ENCODE results near the gene DIPK2B. TPM values are rescaled to one million over a fixed set of nuclear protein-coding genes. Genes with fewer than 3 reads are reported as not detected.

Gene DIPK2B
- total RNA-seq, result under 0.01 and 0.19 TPM in 2 replicates

DNA sequence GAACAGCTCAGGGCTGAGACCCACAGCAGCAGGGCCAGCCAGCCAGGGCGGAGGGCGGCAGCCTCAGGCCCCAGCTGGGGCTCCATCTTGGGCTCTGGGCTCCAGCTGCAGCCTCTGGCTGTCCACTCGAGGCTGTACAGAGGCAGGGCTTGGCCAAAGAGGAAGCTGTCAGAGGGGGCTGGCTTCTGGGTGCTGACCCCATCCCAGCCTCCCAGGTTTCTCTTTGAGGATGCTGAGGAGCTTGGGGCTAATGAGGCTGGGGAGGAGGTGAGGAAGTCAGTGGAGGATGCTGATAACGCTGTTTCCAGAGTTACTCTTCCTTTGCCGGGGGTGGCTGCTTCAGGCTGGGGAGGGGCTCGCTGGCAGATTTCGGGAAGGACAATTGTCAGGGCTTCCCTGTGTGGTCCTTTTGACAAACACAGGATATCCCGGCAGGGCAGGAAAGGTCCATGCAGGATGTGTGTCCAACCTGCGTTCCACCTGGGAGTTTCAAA lies at the start of gene DIPK2B:
Gene DIPK2B, minus strand, starts transcription at position 136 of the 494 bp plus-strand sequence. Its CDS starts 50 bp downstream, at position 86.

